IPS-18a (cell line): ENCODE data around the gene CPLANE2.
"Not testable (repeated sequence)": the region's sequence is repeated elsewhere in the genome, so short reads cannot be mapped to it uniquely, and the experiment has no call there.

Experiments
- H3K27ac ChIP-seq: one replicate; pipeline ENCODE4 v1.5.1; 2013; ENCODE audit warnings: low read length
- H3K27me3 ChIP-seq: one replicate; pipeline ENCODE4 v1.6.1; 2013; ENCODE audit warnings: mild to moderate bottlenecking, low read length; ENCODE audit not compliant: control insufficient read depth, insufficient read depth
- H3K36me3 ChIP-seq: one replicate; pipeline ENCODE4 v1.6.1; 2013; ENCODE audit warnings: low read depth, low read length; ENCODE audit not compliant: control insufficient read depth
- H3K4me1 ChIP-seq: one replicate; pipeline ENCODE4 v1.6.1; 2013; ENCODE audit warnings: low read depth, low read length; ENCODE audit not compliant: control insufficient read depth
- H3K4me3 ChIP-seq: one replicate; pipeline ENCODE4 v1.5.1; 2013; ENCODE audit warnings: low read length
- H3K9ac ChIP-seq: one replicate; pipeline ENCODE4 v1.6.1; 2013; ENCODE audit warnings: mild to moderate bottlenecking, low read length, moderate library complexity
- H3K9me3 ChIP-seq: one replicate; pipeline ENCODE4 v1.6.1; 2013; ENCODE audit warnings: low read depth, low read length; ENCODE audit not compliant: control insufficient read depth

Gene CPLANE2

GRCh38 chr1:16235944-16236510 is 956 bp downstream of the CPLANE2 start:
- Histone ChIP-seq H3K9me3 (no peaks in the 10 kb centered on the region), H3K9ac (no peak overlapping the region), H3K36me3 (no peaks in the 10 kb centered on the region), H3K4me3 (peak overlapping the region; percentile 77), H3K27ac (no peak overlapping the region), H3K4me1 (peaks cover 5% of the 10 kb centered on the region), H3K27me3 (peaks cover 5% of the 10 kb centered on the region)

- Histone ChIP-seq H3K36me3 (no peaks in the 10 kb centered on the region), H3K9ac (no peak overlapping the region), H3K27me3 (peaks cover 5% of the 10 kb centered on the region), H3K9me3 (no peaks in the 10 kb centered on the region), H3K4me3 (no peak overlapping the region), H3K27ac (no peak overlapping the region), H3K4me1 (peaks cover 5% of the 10 kb centered on the region)
These were observed 1.6 kb downstream of the CPLANE2 start for GRCh38 chr1:16235347-16235746.

GRCh38 chr1:16233431-16233830 is 3.6 kb downstream of the CPLANE2 start:
- H3K4me3 ChIP-seq, result no peak overlapping the region
- H3K9me3 ChIP-seq, result no peaks in the 10 kb centered on the region
- no peaks in the 10 kb centered on the region for H3K36me3 ChIP-seq
- H3K27ac ChIP-seq, result no peak overlapping the region
- H3K4me1 ChIP-seq, result peaks cover 5% of the 10 kb centered on the region
- H3K27me3 ChIP-seq, result peaks cover 20% of the 10 kb centered on the region
- H3K9ac ChIP-seq, result no peak overlapping the region

- H3K4me1 ChIP-seq, result peaks cover 9% of the 10 kb centered on the region
- no peak overlapping the region for H3K4me3 ChIP-seq
- H3K36me3 ChIP-seq, result no peaks in the 10 kb centered on the region
- no peak overlapping the region for H3K9ac ChIP-seq
- H3K9me3 ChIP-seq, result no peaks in the 10 kb centered on the region
- no peak overlapping the region for H3K27ac ChIP-seq
- peaks cover 31% of the 10 kb centered on the region for H3K27me3 ChIP-seq
These were observed 4.7 kb downstream of the CPLANE2 start for GRCh38 chr1:16232316-16232710.

- no peaks in the 10 kb centered on the region for H3K36me3 ChIP-seq
- H3K27me3 ChIP-seq, result peaks cover 38% of the 10 kb centered on the region
- no peak overlapping the region for H3K27ac ChIP-seq
- H3K4me1 ChIP-seq, result peaks cover 9% of the 10 kb centered on the region
- H3K9me3 ChIP-seq, result no peaks in the 10 kb centered on the region
- H3K4me3 ChIP-seq, result no peak overlapping the region
- H3K9ac ChIP-seq, result no peak overlapping the region
These were observed 5.4 kb downstream of the CPLANE2 start for GRCh38 chr1:16231331-16232315.

- Histone ChIP-seq H3K4me3 (no peak overlapping the region), H3K36me3 (no peaks in the 10 kb centered on the region), H3K4me1 (peaks cover 15% of the 10 kb centered on the region), H3K9me3 (no peaks in the 10 kb centered on the region), H3K9ac (no peak overlapping the region), H3K27me3 (peaks cover 42% of the 10 kb centered on the region), H3K27ac (no peak overlapping the region)
These were observed 6.2 kb downstream of the CPLANE2 start for GRCh38 chr1:16230744-16231143.

- Histone ChIP-seq H3K4me1 (peaks cover 15% of the 10 kb centered on the region), H3K36me3 (no peaks in the 10 kb centered on the region), H3K27ac (no peak overlapping the region), H3K27me3 (peaks cover 48% of the 10 kb centered on the region), H3K9ac (no peak overlapping the region), H3K4me3 (no peak overlapping the region), H3K9me3 (no peaks in the 10 kb centered on the region)
These were observed 6.8 kb downstream of the CPLANE2 start for GRCh38 chr1:16229976-16230740.

- Histone ChIP-seq H3K4me3 (peak overlapping the region; percentile 62), H3K9me3 (no peaks in the 10 kb centered on the region), H3K9ac (peak overlapping the region; percentile 25), H3K27me3 (peaks cover 64% of the 10 kb centered on the region), H3K4me1 (peaks cover 15% of the 10 kb centered on the region), H3K36me3 (no peaks in the 10 kb centered on the region), H3K27ac (no peak overlapping the region)
These were observed 10.3 kb downstream of the CPLANE2 start for GRCh38 chr1:16226490-16227179.

GRCh38 chr1:16226129-16226489 is 10.9 kb downstream of the CPLANE2 start:
- H3K36me3 ChIP-seq, result no peaks in the 10 kb centered on the region
- H3K27ac ChIP-seq, result no peak overlapping the region
- H3K4me1 ChIP-seq, result peaks cover 15% of the 10 kb centered on the region
- no peaks in the 10 kb centered on the region for H3K9me3 ChIP-seq
- H3K27me3 ChIP-seq, result peaks cover 64% of the 10 kb centered on the region
- no peak overlapping the region for H3K9ac ChIP-seq
- peak overlapping the region; percentile 62 for H3K4me3 ChIP-seq

GRCh38 chr1:16224472-16224871 is 12.5 kb downstream of the CPLANE2 start:
- Histone ChIP-seq H3K9me3 (no peaks in the 10 kb centered on the region), H3K36me3 (no peaks in the 10 kb centered on the region), H3K27ac (no peak overlapping the region), H3K27me3 (peaks cover 60% of the 10 kb centered on the region), H3K4me3 (no peak overlapping the region), H3K4me1 (peaks cover 15% of the 10 kb centered on the region), H3K9ac (no peak overlapping the region)

GRCh38 chr1:16222716-16223115 is 14.3 kb downstream of the CPLANE2 start:
- not testable (repeated sequence) for H3K9me3 ChIP-seq, H3K4me3 ChIP-seq, H3K9ac ChIP-seq, H3K4me1 ChIP-seq, H3K36me3 ChIP-seq, H3K27ac ChIP-seq
- H3K27me3 ChIP-seq, result peaks cover 42% of the 10 kb centered on the region
